Fibroblast of skin of left biceps (primary cell): Measurements from ENCODE around the gene CALN1.
"Not testable (repeated sequence)": the region's sequence is repeated elsewhere in the genome, so short reads cannot be mapped to it uniquely, and the experiment has no call there.

Experiments used
- DNase-seq, 2 experiments: peaks; one replicate each; pipeline ENCODE4 v3.0.0-alpha.2; 2013; ENCODE audit warnings: low read depth in 2 of 2

The CALN1 gene

DNA sequence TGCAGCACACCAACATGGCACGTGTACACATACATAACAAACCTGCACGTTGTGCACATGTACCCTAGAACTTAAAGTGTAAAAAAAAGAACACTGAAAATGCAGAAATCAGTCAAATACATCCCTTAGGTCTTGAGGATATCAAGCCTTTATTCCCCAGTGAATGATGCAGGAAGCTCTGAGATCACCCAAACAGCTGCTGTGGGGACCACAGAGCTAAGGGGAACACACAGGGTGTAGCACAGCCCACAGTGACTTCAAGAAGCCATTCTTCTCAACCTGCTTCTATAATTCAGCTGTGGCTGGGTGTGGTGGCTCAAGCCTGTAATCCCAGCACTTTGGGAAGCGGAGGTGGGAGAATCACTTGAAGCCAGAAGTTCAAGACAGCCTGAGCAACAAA, 314.9 kb downstream of the CALN1 start:
- DNase-seq = no peak

DNA sequence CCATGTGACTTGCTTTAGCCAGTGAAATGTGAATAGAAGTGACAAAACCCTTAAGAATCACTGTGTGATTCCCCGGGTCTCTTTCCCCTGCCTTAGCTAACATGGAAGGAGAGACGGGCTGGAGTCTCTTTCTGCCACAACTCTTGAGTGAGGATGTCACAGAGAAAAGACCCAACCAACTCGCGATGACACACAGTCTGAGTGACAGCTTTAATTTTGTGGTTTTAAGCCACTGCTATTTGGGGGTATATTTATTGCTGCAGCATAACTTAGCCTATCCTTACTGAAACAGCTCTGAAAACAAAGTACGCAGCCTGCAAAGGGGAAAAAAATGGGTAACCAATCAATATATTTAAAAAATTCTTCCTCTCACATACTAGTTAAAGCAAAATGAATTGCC, 319.4 kb downstream of the CALN1 start:
- no peak for DNase-seq

- DNase-seq = no peak
These were observed 324.2 kb downstream of the CALN1 start for GRCh38 chr7:72087926-72088325.

DNA sequence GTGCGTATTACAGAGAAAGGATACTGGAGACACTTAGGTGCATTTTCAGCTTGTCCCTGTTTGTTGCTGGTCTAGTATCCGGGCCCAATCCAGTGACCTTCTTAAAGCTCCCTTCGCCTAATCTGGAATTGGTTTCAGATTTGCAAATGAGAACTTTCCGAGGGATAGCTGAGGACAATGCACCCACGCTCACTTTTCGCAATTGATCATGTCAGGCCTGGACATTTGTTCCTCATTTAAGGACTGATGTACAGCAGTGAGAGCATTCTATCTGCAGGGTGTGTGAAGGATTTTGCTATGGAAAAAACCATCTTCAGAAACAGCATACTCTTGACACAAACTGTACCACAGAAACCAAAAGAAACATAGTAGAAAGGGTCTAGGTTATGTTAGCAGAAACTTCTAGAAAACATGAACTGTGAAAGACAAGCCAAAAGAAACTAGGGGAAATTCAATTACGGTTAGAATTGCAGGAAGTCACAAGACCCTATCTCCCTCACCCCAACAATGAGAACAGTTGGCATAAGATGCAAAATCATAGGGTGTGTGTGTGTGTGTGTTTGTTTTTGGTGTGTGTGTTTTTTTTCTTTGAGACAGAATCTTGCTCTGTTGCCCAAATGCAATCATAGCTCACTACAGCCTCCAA, 331.1 kb downstream of the CALN1 start:
- no peak for DNase-seq

DNA sequence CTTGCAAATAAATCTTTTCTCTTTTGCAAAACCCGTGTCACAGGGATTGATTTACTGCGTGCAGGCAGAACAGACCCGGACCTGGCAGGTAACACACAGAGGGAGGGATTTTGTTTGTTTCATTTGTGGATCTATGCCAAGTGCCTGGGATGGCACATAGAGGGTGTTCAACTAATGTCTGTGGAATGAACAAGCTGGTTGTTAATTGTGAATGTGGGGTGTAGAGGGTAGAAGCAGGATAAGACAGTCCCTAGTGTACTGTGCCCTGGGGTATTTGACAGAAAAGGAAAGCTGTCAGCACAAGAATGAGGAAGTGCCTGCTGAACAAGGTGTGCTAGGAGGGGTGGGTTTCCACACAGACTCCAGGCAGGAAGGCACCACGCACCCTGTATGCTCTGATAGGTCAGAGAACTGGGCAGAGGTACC, 331.8 kb downstream of the CALN1 start:
- DNase-seq = no peak

DNA sequence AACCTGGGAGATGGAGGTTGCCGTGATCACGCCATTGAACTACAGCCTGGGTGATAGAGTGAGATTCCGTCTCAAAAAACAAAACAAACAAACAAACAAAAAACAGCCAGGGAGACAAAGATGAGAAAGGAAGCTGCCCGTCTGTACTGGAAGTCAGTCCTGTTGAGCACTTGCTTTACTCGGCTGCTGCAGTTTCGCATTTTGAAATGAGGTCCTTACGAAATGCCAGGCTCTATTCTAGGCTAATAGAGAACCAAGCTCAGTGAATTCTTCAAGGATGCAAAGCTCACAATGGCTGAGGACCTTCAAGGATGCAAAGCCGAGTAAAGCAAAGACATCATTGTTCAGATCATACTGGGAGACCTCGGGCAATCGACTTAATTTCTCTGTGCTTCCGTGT, 333.3 kb downstream of the CALN1 start:
- DNase-seq = no peak

GRCh38 chr7:72078301-72078700, 333.8 kb downstream of the CALN1 start:
- no peak for DNase-seq

- DNase-seq = no peak
These were observed 334.4 kb downstream of the CALN1 start for GRCh38 chr7:72077786-72078185.

- no peak for DNase-seq
These were observed 339.2 kb downstream of the CALN1 start for GRCh38 chr7:72072901-72073300.

DNA sequence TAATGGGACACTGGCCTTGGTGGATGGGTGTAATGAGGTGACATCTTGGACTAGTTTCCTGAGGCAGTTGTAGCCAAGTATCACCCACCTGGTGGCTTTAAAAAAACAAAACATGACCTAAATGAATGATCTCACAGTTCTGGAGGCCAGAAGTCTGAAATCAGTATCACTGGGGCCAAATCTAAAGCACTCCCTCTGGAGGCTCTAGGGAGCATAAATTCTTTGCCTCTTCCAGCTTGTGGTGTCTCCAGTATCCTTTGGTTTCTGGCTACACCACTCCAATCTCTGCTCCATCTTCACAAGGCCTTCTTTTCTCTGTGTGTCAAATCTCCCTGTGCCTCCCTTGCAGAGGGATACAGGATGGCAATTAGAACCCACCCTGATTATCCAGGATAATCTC, 342.9 kb downstream of the CALN1 start:
- DNase-seq = no peak

GRCh38 chr7:72065764-72066163, 346.4 kb downstream of the CALN1 start:
- not testable (repeated sequence) for DNase-seq

- no peak for DNase-seq
These were observed 347.2 kb downstream of the CALN1 start for GRCh38 chr7:72064916-72065315.

GRCh38 chr7:72063330-72063729, 348.8 kb downstream of the CALN1 start:
- no peak for DNase-seq

DNA sequence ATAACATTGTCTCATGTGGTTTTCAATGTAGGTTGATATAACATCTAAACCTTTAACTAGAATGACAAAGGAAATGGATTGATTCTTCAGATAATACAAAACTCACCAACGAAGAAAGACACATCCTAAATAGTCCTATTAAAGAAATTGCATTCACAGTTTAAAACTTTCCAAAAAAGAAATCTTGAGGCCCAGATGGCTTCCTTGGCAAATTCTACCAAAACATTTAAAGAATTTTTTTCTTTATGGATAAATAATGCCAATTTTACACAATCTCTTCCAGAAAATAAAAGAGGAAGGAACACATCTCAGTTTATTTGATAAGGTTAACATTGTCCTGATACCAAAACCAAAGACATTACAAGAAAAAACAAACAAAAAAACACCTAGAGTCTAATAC, 349.5 kb downstream of the CALN1 start:
- DNase-seq = no peak

GRCh38 chr7:72059925-72060324, 352.2 kb downstream of the CALN1 start:
- no peak for DNase-seq

DNA sequence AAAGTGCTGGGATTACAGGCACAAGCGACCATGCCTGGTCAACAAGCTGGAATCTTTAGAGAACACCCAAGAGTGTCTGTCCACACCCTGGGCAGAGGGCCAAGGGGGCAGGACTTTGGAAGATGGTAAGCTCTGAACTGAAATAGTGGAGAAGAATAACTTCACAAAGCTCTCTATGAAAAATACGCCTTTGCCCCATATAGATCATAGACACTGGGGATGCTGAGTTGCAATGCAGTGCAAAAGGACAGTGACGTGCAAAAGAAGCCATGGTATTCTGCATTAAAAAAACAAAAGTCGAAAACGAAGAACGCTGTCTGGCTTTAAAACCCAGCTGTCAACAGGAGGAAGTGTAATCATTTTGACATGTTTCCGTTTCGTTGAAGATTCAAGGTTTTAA, 353.6 kb downstream of the CALN1 start:
- no peak for DNase-seq

GRCh38 chr7:72057796-72058195, 354.3 kb downstream of the CALN1 start:
- no peak for DNase-seq

GRCh38 chr7:72057231-72057630, 354.9 kb downstream of the CALN1 start:
- DNase-seq = no peak

- no peak for DNase-seq
These were observed 356.7 kb downstream of the CALN1 start for GRCh38 chr7:72055426-72055825.

DNA sequence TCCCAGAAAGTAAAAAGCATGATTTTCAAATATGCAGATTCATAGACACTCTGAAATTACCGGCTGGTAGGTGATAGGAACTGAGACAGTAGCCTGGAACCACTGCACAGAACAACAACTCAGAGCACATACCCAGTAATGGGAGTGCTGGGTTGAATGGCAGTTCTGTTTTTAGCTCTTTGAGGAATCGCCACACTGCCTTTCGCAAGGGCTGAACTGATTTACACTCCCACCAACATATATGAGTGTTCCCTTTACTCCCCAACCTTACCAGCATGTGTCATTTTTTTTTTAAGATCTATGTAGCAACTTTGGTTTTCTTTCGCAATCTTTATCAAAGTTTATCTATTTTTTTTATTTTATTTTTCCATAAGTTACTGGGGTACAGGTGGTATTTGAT, 358.8 kb downstream of the CALN1 start:
- no peak for DNase-seq

GRCh38 chr7:72048420-72048819, 363.7 kb downstream of the CALN1 start:
- no peak for DNase-seq

GRCh38 chr7:72042855-72043254, 369.3 kb downstream of the CALN1 start:
- peak in 1 of 2 experiments; percentile 7 for DNase-seq

GRCh38 chr7:72040641-72041040, 371.5 kb downstream of the CALN1 start:
- no peak for DNase-seq

DNA sequence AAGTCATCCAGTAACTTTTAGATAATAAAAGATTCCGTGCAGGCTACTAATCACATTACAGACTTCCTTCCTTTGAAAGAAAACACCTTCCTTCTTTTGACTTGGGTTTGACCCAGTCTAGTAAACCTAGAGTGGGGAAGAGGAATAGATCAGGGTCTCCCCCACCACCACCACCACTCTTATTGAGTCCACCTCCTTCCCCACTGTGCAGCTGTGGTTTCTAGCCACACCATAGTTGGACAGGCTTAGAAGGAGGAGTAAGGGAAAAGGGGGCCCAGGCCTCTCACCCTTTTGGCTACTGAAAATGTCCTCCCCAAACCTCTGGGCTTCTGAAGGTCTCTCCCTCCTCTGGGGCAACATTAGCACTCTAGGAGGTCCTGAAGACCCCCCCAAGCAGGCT, 372.7 kb downstream of the CALN1 start:
- no peak for DNase-seq
